Measurements from ENCODE around the gene COL9A3.

Gene COL9A3

DNA sequence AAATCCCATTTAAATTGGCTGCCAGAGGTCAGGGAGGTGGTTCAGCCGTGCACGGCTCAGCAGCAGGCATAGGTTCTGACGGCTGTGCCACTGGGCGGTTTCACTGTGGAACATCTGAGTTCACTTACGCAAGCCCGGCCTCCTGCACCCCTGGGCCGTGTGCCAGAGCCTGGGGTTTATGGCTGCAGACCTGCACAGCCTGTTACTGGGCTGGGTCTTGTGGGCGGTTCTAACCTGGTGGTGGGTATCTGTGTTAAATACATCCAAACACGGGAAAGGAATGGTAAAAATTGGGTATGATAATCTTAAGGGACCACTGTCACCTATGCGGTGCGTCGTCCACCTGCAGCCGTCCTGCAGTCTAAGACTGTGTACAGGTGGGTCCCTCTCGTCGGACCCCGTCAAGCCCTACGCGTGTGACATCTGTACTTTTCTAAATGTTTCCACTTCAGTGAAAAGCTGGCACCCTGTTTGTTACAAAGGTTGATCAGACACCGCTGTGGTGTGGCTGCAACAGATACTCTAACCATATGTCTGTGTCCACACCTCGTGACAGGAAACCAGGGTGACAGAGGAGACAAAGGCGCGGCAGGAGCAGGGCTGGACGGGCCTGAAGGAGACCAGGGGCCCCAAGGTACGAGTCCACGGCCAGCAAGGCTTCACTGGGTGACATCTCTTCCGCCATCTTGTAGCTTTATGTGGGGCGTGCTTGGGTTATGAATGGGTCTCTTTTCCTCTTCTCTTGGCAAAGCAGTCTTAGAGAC lies 21.5 kb downstream of the COL9A3 start:
- no peak for DNase-seq (ENCODE audit: low spot score)
- in situ Hi-C loops (cut with MboI; ENCODE audit: low pct_unique_long_range_greater_than_20kb, low sequenced_read_pairs, unreplicated experiment) = no loop called here
- TF ChIP-seq, protein P1, sequence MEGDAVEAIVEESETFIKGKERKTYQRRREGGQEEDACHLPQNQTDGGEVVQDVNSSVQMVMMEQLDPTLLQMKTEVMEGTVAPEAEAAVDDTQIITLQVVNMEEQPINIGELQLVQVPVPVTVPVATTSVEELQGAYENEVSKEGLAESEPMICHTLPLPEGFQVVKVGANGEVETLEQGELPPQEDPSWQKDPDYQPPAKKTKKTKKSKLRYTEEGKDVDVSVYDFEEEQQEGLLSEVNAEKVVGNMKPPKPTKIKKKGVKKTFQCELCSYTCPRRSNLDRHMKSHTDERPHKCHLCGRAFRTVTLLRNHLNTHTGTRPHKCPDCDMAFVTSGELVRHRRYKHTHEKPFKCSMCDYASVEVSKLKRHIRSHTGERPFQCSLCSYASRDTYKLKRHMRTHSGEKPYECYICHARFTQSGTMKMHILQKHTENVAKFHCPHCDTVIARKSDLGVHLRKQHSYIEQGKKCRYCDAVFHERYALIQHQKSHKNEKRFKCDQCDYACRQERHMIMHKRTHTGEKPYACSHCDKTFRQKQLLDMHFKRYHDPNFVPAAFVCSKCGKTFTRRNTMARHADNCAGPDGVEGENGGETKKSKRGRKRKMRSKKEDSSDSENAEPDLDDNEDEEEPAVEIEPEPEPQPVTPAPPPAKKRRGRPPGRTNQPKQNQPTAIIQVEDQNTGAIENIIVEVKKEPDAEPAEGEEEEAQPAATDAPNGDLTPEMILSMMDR (IDR thresholded peaks at IDR 0.05; ENCODE audit: extremely low read depth, insufficient read depth, missing control alignments) = no peak

DNA sequence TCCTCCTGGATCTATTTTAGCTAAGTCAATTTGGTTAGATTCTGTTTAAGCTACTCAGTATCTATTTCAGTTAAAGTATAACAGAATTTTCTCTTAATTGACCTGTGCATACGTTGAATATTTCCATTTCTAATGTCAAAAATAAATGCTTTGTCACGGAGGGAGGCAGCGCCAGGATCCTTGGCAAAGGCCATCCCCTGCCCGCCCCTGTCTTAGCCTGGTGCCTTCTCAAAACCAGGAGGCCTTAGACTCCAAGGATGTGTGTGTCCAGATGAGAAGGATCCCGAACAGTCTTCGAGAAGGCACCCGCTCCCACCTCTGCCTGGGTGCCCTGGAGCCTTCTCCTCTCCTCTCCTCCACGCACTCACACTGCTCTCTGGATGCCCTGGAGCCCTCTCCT lies 22.4 kb downstream of the COL9A3 start:
- TF ChIP-seq, protein P1 (IDR thresholded peaks at IDR 0.05; ENCODE audit: extremely low read depth, insufficient read depth, missing control alignments) = no peak
- DNase-seq (ENCODE audit: low spot score) = no peak
- in situ Hi-C loops (cut with MboI; ENCODE audit: low pct_unique_long_range_greater_than_20kb, low sequenced_read_pairs, unreplicated experiment) = no loop called here

DNA sequence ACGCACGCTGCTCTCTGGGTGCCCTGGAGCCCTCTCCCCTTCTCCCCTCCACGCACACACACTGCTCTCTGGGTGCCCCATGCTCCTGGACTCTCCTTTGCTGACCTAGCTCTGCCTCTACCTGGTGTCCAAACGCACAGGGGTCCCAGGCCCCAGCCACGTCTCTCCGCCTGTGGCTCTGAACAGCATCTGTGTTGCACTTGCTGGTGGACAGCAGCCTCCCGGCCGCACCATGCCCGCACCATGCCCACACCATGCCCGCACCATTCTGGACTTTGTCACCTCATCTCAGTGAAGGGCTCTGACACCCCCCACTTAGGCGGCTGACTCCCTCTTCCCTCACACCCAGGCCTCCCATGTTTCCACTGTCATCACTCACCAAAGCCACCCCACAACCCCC lies 23.0 kb downstream of the COL9A3 start:
- no peak for DNase-seq (ENCODE audit: low spot score)
- TF ChIP-seq, protein P1 (IDR thresholded peaks at IDR 0.05; ENCODE audit: extremely low read depth, insufficient read depth, missing control alignments) = no peak
- in situ Hi-C loops (cut with MboI; ENCODE audit: low pct_unique_long_range_greater_than_20kb, low sequenced_read_pairs, unreplicated experiment) = no loop called here

DNA sequence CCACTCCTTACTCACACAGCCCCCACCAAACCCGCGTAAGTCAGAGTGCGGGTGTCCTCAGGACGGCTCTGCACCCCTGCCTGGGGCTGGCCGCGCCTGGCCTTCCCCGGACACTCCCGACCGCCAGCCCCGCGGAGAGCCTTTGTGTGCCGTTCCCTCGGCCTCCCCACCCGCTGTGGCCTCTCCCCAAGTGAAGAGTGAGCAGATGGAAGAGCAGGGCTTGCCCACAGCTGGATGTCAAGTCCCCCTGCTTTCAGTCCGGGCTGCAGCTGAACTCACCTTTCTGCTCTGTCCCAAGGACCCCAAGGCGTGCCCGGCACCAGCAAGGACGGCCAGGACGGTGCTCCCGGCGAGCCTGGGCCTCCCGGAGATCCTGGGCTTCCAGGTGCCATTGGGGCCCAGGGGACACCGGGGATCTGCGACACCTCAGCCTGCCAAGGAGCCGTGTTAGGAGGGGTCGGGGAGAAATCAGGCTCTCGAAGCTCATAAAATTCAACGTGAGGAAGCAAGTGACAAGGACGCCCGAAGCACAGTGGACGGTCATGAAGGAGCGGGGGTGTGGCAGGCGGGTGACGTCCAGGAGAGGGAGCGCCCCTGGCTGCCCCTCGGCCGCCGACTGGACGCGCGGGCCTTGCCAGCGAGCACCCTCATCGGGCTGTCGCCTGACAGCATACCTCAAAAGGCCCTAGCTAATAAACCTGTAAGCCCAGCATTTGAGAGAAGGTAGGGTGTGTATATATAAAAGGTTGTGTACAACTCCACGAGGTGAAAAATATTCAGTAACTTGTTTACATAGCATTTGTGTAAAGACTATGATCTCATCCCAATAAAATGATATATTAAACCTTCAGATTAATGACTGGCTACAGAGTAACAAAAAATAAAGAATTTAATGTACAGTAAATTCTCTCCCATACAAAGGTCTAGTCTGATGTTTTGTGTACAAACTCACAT lies 23.7 kb downstream of the COL9A3 start:
- TF ChIP-seq, protein P1 (IDR thresholded peaks at IDR 0.05; ENCODE audit: extremely low read depth, insufficient read depth, missing control alignments) = no peak
- DNase-seq (ENCODE audit: low spot score) = no peak
- in situ Hi-C loops (cut with MboI; ENCODE audit: low pct_unique_long_range_greater_than_20kb, low sequenced_read_pairs, unreplicated experiment) = no loop called here

DNA sequence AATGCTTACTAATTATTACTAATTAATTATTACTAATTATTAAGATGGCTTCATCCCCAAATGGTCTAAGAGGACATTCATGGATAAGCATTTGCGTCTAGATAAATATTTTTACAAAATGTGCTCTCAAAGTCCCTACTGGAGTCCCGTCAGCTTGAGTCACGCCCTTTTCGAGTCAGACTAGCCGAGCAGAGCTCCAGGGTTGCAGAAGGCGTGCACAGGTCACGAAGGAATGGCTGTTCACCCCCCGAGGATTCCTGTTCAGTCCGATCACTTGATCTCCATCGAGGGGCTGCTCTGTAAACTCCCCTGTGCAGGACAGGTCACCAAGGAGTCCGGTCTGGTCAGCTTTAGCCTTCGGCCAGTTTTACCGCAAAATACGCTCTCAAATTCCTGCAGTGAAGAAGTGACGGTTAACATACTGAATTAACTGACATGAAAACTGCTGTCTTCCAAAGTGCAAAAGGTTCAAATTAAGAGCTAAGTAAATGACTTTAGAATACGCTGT lies 24.9 kb downstream of the COL9A3 start:
- TF ChIP-seq, protein P1 (IDR thresholded peaks at IDR 0.05; ENCODE audit: extremely low read depth, insufficient read depth, missing control alignments) = no peak
- in situ Hi-C loops (cut with MboI; ENCODE audit: low pct_unique_long_range_greater_than_20kb, low sequenced_read_pairs, unreplicated experiment) = no loop called here
- DNase-seq (ENCODE audit: low spot score) = no peak

DNA sequence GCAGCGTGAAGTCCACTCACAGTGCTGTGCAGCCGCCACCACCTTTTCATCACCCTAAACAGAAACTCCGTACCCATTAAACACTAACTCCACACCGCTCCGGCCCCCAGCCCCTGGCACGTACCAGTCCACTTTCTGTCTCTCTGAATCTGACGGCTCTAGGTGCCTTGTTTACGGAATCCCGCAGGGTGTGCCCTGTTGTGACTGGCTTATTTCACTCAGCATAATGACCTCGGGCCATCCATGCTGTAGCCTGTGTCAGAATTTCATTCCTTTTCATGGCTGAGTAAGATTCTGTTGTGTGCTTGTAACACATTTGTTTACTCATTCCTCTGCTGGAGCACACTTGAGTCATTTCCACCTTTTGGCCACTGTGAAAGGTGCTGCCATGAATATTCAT lies 26.8 kb downstream of the COL9A3 start:
- TF ChIP-seq, protein P1 (IDR thresholded peaks at IDR 0.05; ENCODE audit: extremely low read depth, insufficient read depth, missing control alignments) = no peak
- in situ Hi-C loops (cut with MboI; ENCODE audit: low pct_unique_long_range_greater_than_20kb, low sequenced_read_pairs, unreplicated experiment) = no loop called here
- DNase-seq (ENCODE audit: low spot score) = no peak
